Neuronal stem cell (in vitro differentiated cells): ENCODE results near the gene DTX4.

Experiments used
- DNase-seq: peaks from one replicate; pipeline ENCODE4 v3.0.0-alpha.2; 2013; ENCODE audit warnings: low spot score
- H2AFZ ChIP-seq: one replicate; pipeline ENCODE4 v1.6.1; 2013; ENCODE audit warnings: mild to moderate bottlenecking, low read length, inconsistent platforms
- H2AK5ac ChIP-seq: 2 replicates; pipeline ENCODE4 v1.6.1; 2013; ENCODE audit warnings: low read depth, mild to moderate bottlenecking, inconsistent platforms, low read length, moderate library complexity, mixed read lengths
- H2BK120ac ChIP-seq: 2 replicates; pipeline ENCODE4 v1.6.1; 2013; ENCODE audit warnings: low read depth, mild to moderate bottlenecking, inconsistent platforms, low read length, moderate library complexity, mixed read lengths
- H2BK12ac ChIP-seq: one replicate; pipeline ENCODE4 v1.6.1; 2013; ENCODE audit warnings: low read length, inconsistent platforms
- H2BK15ac ChIP-seq: 2 replicates; pipeline ENCODE4 v1.6.1; 2013; ENCODE audit warnings: mild to moderate bottlenecking, low read length, inconsistent platforms, mixed read lengths
- H2BK5ac ChIP-seq: one replicate; pipeline ENCODE4 v1.6.1; 2013; ENCODE audit warnings: inconsistent platforms, mild to moderate bottlenecking, low read length, moderate library complexity
- H3K14ac ChIP-seq: one replicate; pipeline ENCODE4 v1.6.1; 2013; ENCODE audit warnings: low read length, inconsistent platforms
- H3K18ac ChIP-seq: 2 replicates; pipeline ENCODE4 v1.6.1; 2013; ENCODE audit warnings: low read length, inconsistent platforms
- H3K23ac ChIP-seq: 2 replicates; pipeline ENCODE4 v1.6.1; 2013; ENCODE audit warnings: low read depth, mild to moderate bottlenecking, mixed read lengths, low read length, inconsistent platforms; ENCODE audit not compliant: poor library complexity
- H3K27ac ChIP-seq: replicated peaks from 3 replicates; pipeline ENCODE4 v1.5.1; 2013; ENCODE audit warnings: low read length, inconsistent platforms
- H3K27me3 ChIP-seq, 3 experiments: 2 replicates each; pipeline ENCODE4 v1.6.1; 2013; ENCODE audit warnings: low read length in 3 of 3, mild to moderate bottlenecking in 2 of 3, inconsistent platforms in 1 of 3, low read depth in 1 of 3, mixed read lengths in 1 of 3, moderate library complexity in 1 of 3; ENCODE audit not compliant: control insufficient read depth in 3 of 3, insufficient read depth in 3 of 3
- H3K36me3 ChIP-seq, 2 donors: replicated peaks in 1 of 2; 2 replicates each; pipeline ENCODE4 v1.6.1; 2013; ENCODE audit warnings: low read length in 2 of 2; ENCODE audit not compliant: control insufficient read depth in 2 of 2, insufficient read depth in 2 of 2
- H3K4ac ChIP-seq: 2 replicates; pipeline ENCODE4 v1.6.1; 2013; ENCODE audit warnings: inconsistent platforms, mild to moderate bottlenecking, low read length, moderate library complexity
- H3K4me1 ChIP-seq, 2 donors: 1 replicate in 1 of 2; 2 replicates in 1 of 2; pipeline ENCODE4 v1.6.1; 2013; ENCODE audit warnings: low read length in 2 of 2, low read depth in 1 of 2; ENCODE audit not compliant: control insufficient read depth in 2 of 2, insufficient read depth in 1 of 2
- H3K4me2 ChIP-seq: one replicate; pipeline ENCODE4 v1.6.1; 2013; ENCODE audit warnings: mild to moderate bottlenecking, low read length, inconsistent platforms; ENCODE audit not compliant: insufficient read depth, poor library complexity, severe bottlenecking
- H3K4me3 ChIP-seq, 2 donors: 2 replicates each; pipeline ENCODE4 v1.5.1; 2013; ENCODE audit warnings: low read length in 2 of 2, mild to moderate bottlenecking in 2 of 2, inconsistent platforms in 1 of 2, moderate library complexity in 1 of 2
- H3K79me1 ChIP-seq: one replicate; pipeline ENCODE4 v1.6.1; 2013; ENCODE audit warnings: low read depth, mild to moderate bottlenecking, inconsistent platforms, low read length, moderate library complexity
- H3K9ac ChIP-seq: one replicate; pipeline ENCODE4 v1.6.1; 2013; ENCODE audit warnings: mild to moderate bottlenecking, low read depth, low read length, inconsistent platforms; ENCODE audit not compliant: poor library complexity
- H3K9me3 ChIP-seq, 2 donors: replicated peaks in 1 of 2; 2 replicates each; pipeline versions ENCODE3 to v1.6.1; 2013; ENCODE audit warnings: low read length in 2 of 2, mild to moderate bottlenecking in 2 of 2, inconsistent platforms in 1 of 2, low read depth in 1 of 2, mixed read lengths in 1 of 2, moderate library complexity in 1 of 2; ENCODE audit not compliant: control insufficient read depth in 2 of 2, insufficient read depth in 1 of 2
- H4K8ac ChIP-seq: one replicate; pipeline ENCODE4 v1.6.1; 2013; ENCODE audit warnings: low read depth, mild to moderate bottlenecking, inconsistent platforms, low read length, moderate library complexity
- H4K91ac ChIP-seq: one replicate; pipeline ENCODE4 v1.6.1; 2013; ENCODE audit warnings: low read length, low read depth, mild to moderate bottlenecking, inconsistent platforms; ENCODE audit not compliant: poor library complexity
- WGBS, 2 donors: extraction: QIAGEN DNeasy Blood & Tissue Kit; methylation state at CpG; one replicate each; pipeline ENCODE4 v1.1.7; 2013; ENCODE audit warnings: missing lambda C conversion rate in 2 of 2, mixed read lengths in 1 of 2; ENCODE audit not compliant: insufficient read length in 2 of 2, insufficient replicate concordance in 1 of 2; ENCODE audit errors: extremely low coverage in 2 of 2; 5-methylcytosine and 5-hydroxymethylcytosine counted together

DTX4 gene

GRCh38 chr11:59218319-59218718 lies 46.4 kb downstream of the DTX4 start:
- H2BK5ac ChIP-seq, result no peak overlapping the region
- WGBS, 2 donors, result no CpG with 5 or more reads among the region's 4 CpGs

GRCh38 chr11:59218893-59219292 lies 47.0 kb downstream of the DTX4 start:
- Histone ChIP-seq H3K27me3 (peaks cover 0 to 23% (median 0%) of the 10 kb centered on the region in 3 experiments), H3K4me1 (no peaks in the 10 kb centered on the region), H3K4me3 (no peak overlapping the region), H2BK5ac (no peak overlapping the region), H3K27ac (no peak overlapping the region), H3K18ac (no peak overlapping the region), H3K9me3 (no peaks in the 10 kb centered on the region), H3K4ac (no peak overlapping the region), H3K4me2 (no peak overlapping the region), H3K36me3 (no peaks in the 10 kb centered on the region), H2BK15ac (no peak overlapping the region), H4K8ac (no peak overlapping the region), H2BK120ac (no peak overlapping the region), H3K79me1 (no peaks in the 10 kb centered on the region), H3K14ac (no peak overlapping the region), H3K23ac (no peak overlapping the region), H3K9ac (no peak overlapping the region), H2AK5ac (no peak overlapping the region), H2AFZ (no peak overlapping the region), H2BK12ac (no peak overlapping the region), H4K91ac (no peak overlapping the region)
- no peak for DNase-seq
- WGBS, 2 donors, result no CpG with 5 or more reads among the region's 2 CpGs

More at GRCh38 chr11:59218319-59218718, 46.4 kb downstream of the DTX4 start:
- no peak overlapping the region for H3K4me2 ChIP-seq
- H3K14ac ChIP-seq, result no peak overlapping the region
- H2AFZ ChIP-seq, result no peak overlapping the region
- DNase-seq, result no peak
- no peak overlapping the region for H3K23ac ChIP-seq
- no peaks in the 10 kb centered on the region for H3K36me3 ChIP-seq
- no peak overlapping the region for H3K4me3 ChIP-seq
- H3K9me3 ChIP-seq, result no peaks in the 10 kb centered on the region
- no peak overlapping the region for H2AK5ac ChIP-seq
- no peak overlapping the region for H3K9ac ChIP-seq
- H2BK15ac ChIP-seq, result no peak overlapping the region
- no peak overlapping the region for H3K18ac ChIP-seq
- H3K4me1 ChIP-seq, result no peaks in the 10 kb centered on the region
- H3K27me3 ChIP-seq, result peaks cover 0 to 20% (median 0%) of the 10 kb centered on the region in 3 experiments
- no peak overlapping the region for H4K8ac ChIP-seq
- H4K91ac ChIP-seq, result no peak overlapping the region
- H3K27ac ChIP-seq, result no peak overlapping the region
- H3K79me1 ChIP-seq, result no peaks in the 10 kb centered on the region
- no peak overlapping the region for H3K4ac ChIP-seq
- no peak overlapping the region for H2BK12ac ChIP-seq
- H2BK120ac ChIP-seq, result no peak overlapping the region

GRCh38 chr11:59219836-59220235 lies 47.9 kb downstream of the DTX4 start:
- no CpG with 5 or more reads among the region's 4 CpGs for WGBS, 2 donors
- DNase-seq, result no peak
- no peak overlapping the region for H3K18ac ChIP-seq

DNA sequence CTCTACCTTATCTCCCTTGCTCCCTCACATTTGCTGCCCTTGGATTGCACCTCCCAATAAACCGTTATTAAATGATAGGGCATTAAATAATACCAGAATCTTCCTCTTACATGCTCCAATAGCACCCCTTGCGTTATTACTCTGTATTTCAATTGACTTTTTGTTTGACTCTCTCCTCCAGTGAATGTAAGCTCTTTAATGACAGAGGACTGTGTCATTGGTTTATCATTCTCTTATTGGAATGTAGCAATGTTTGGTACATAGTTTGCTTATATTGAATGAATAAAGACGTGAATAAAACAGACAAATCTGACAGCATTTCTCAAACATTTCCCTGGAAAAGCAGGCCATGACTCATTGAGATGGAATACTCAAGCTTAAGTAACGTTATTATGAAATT lies 49.5 kb downstream of the DTX4 start:
- no peaks in the 10 kb centered on the region for H3K79me1 ChIP-seq
- peaks cover 0 to 26% (median 0%) of the 10 kb centered on the region in 3 experiments for H3K27me3 ChIP-seq
- H2BK12ac ChIP-seq, result no peak overlapping the region
- H4K91ac ChIP-seq, result no peak overlapping the region
- no peak overlapping the region for H3K18ac ChIP-seq
- no CpG with 5 or more reads among the region's 4 CpGs for WGBS, 2 donors
- H3K4me1 ChIP-seq, result no peaks in the 10 kb centered on the region
- H3K23ac ChIP-seq, result no peak overlapping the region
- no peak overlapping the region for H2AK5ac ChIP-seq
- no peak overlapping the region for H3K4me3 ChIP-seq
- no peak overlapping the region for H3K27ac ChIP-seq
- H3K4me2 ChIP-seq, result no peak overlapping the region
- H3K9me3 ChIP-seq, result no peaks in the 10 kb centered on the region
- DNase-seq, result no peak
- no peak overlapping the region for H2BK120ac ChIP-seq
- no peak overlapping the region for H2BK15ac ChIP-seq
- no peak overlapping the region for H3K9ac ChIP-seq
- no peak overlapping the region for H3K14ac ChIP-seq
- no peak overlapping the region for H2BK5ac ChIP-seq
- H2AFZ ChIP-seq, result no peak overlapping the region
- H3K4ac ChIP-seq, result no peak overlapping the region
- H3K36me3 ChIP-seq, result no peaks in the 10 kb centered on the region
- H4K8ac ChIP-seq, result no peak overlapping the region

More at GRCh38 chr11:59219836-59220235, 47.9 kb downstream of the DTX4 start:
- H3K27ac ChIP-seq, result no peak overlapping the region
- H3K27me3 ChIP-seq, result peaks cover 0 to 23% (median 0%) of the 10 kb centered on the region in 3 experiments
- H3K79me1 ChIP-seq, result no peaks in the 10 kb centered on the region
- no peaks in the 10 kb centered on the region for H3K36me3 ChIP-seq
- no peak overlapping the region for H4K91ac ChIP-seq
- no peaks in the 10 kb centered on the region for H3K9me3 ChIP-seq
- no peak overlapping the region for H3K9ac ChIP-seq
- H2AFZ ChIP-seq, result no peak overlapping the region
- no peak overlapping the region for H4K8ac ChIP-seq
- no peak overlapping the region for H2AK5ac ChIP-seq
- no peak overlapping the region for H3K23ac ChIP-seq
- H2BK120ac ChIP-seq, result no peak overlapping the region
- H2BK15ac ChIP-seq, result no peak overlapping the region
- no peak overlapping the region for H2BK5ac ChIP-seq
- H3K4me2 ChIP-seq, result no peak overlapping the region
- H3K4ac ChIP-seq, result no peak overlapping the region
- H3K4me3 ChIP-seq, result no peak overlapping the region
- H3K14ac ChIP-seq, result no peak overlapping the region
- no peaks in the 10 kb centered on the region for H3K4me1 ChIP-seq
- H2BK12ac ChIP-seq, result no peak overlapping the region
